GM10248 (cell line): ENCODE results near the gene ARHGAP24.

Source experiments
- CTCF ChIA-PET: fragments of 300-600 bp; sonication (Branson Sonifier 250); formaldehyde crosslinking; extraction: SDS; loops from one replicate; lab custom pipeline; 2021; ENCODE audit warnings: antibody characterized with exemption; lab: Yijun Ruan, JAX
- POLR2A ChIA-PET: fragments of 350-650 bp; sonication (Branson Sonifier 250); formaldehyde crosslinking; extraction: SDS; loops from one replicate; lab custom pipeline; 2020; ENCODE audit warnings: antibody characterized with exemption; lab: Yijun Ruan, JAX
- DNase-seq: peaks from one replicate; pipeline ENCODE4 v3.0.0; 2012; ENCODE audit errors: extremely low spot score
- TF ChIP-seq, protein P1 (sequence below): IDR thresholded peaks from 2 replicates; pipeline ENCODE4 v1.5.1; 2012; ENCODE audit warnings: mild to moderate bottlenecking, low read depth; ENCODE audit errors: extremely low read depth, missing control alignments, control extremely low read depth

Gene ARHGAP24

GRCh38 chr4:85862896-85863295 is 387.9 kb downstream of the ARHGAP24 start:
- DNase-seq: no peak
- TF ChIP-seq, protein P1, sequence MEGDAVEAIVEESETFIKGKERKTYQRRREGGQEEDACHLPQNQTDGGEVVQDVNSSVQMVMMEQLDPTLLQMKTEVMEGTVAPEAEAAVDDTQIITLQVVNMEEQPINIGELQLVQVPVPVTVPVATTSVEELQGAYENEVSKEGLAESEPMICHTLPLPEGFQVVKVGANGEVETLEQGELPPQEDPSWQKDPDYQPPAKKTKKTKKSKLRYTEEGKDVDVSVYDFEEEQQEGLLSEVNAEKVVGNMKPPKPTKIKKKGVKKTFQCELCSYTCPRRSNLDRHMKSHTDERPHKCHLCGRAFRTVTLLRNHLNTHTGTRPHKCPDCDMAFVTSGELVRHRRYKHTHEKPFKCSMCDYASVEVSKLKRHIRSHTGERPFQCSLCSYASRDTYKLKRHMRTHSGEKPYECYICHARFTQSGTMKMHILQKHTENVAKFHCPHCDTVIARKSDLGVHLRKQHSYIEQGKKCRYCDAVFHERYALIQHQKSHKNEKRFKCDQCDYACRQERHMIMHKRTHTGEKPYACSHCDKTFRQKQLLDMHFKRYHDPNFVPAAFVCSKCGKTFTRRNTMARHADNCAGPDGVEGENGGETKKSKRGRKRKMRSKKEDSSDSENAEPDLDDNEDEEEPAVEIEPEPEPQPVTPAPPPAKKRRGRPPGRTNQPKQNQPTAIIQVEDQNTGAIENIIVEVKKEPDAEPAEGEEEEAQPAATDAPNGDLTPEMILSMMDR: no peak
- ChIA-PET CTCF (interaction anchor here (0.7 to 1.3 kb wide), 4 partner anchors 10 to 22 kb away, joined by 3 to 4 read pairs (median 3); no protein-coding TSS in a partner anchor), POLR2A (no interaction called here)

DNA sequence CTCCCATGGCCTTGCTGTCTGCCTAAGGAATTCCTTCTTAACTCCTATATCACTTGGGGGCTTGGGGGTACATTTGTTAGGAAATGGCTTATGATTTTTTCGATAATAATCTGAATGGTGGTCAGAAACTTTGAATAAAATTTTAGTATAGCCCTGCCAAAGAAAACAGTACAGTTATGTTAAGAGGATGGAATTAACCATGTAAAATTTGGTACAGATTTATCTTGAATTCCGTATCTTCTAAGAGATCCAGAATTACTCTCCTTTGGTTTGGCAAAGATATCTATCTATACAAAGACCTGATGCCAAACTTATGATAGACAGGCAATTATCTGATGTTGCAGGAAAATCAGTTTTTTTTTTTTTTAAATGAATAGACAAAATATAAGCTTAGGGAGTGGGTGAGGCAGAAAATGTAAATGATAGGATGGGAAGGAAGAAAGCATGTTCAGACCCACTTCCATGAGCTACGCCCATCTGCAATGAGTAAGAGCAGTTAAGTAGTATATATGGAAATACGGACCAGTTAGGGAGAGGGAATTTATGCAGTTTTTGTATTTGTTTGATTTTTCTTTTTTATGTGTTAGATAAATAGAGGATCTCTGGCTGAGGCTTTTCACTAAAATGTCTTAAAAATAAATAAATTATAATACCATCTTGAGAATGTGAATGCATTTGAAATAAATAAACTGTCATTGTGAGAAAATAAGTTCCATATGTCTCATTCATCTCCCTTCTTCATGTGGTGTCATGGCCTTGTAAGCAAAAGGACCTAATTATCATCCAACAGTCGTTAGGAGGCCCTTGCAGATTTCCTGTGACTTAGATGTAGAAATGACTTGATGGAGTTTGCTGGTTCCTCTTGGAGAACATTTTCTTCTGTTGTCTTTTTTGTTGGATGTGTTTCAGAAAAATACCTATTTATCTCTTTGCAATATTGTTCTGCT is 389.6 kb downstream of the ARHGAP24 start:
- POLR2A ChIA-PET: no interaction called here
- CTCF ChIA-PET: interaction anchor here (1.4 kb wide), 1 partner anchor 12 kb away, joined by 4 read pairs; no protein-coding TSS in a partner anchor
- DNase-seq: no peak
- TF ChIP-seq, protein P1: no peak

GRCh38 chr4:85865256-85865655 is 390.3 kb downstream of the ARHGAP24 start:
- POLR2A ChIA-PET: no interaction called here
- TF ChIP-seq, protein P1: no peak
- CTCF ChIA-PET: interaction anchor here (1.2 to 1.4 kb wide), 2 partner anchors 11 to 41 kb away, joined by 3 to 4 read pairs; no protein-coding TSS in a partner anchor
- DNase-seq: no peak

DNA sequence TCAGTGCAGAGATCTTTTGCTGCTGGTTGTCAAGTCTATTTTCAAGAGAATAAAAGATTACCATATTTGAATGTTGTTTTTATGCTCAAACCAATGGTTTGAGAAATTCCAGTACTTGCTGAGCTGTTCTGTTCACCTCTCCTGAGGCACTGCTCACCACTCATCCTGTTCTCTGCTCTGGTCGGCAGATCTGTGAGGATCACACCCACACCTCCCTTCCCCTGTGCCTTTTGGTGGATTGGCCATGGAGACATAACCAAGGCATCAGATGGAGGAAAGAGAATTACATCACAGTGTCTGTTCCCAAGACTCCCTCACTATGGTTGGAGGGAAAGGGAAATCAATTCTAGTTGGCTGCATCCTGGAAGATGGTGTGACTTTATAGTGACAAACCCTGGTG is 391.6 kb downstream of the ARHGAP24 start:
- DNase-seq: no peak
- ChIA-PET POLR2A (no interaction called here), CTCF (interaction anchor here (1.2 kb wide), 1 partner anchor 40 kb away, joined by 3 read pairs; no protein-coding TSS in a partner anchor)
- TF ChIP-seq, protein P1: no peak

- TF ChIP-seq, protein P1: no peak
- POLR2A ChIA-PET: no interaction called here
- CTCF ChIA-PET: no interaction called here
- DNase-seq: no peak
Measured at GRCh38 chr4:85867271-85867670, 392.3 kb downstream of the ARHGAP24 start.

DNA sequence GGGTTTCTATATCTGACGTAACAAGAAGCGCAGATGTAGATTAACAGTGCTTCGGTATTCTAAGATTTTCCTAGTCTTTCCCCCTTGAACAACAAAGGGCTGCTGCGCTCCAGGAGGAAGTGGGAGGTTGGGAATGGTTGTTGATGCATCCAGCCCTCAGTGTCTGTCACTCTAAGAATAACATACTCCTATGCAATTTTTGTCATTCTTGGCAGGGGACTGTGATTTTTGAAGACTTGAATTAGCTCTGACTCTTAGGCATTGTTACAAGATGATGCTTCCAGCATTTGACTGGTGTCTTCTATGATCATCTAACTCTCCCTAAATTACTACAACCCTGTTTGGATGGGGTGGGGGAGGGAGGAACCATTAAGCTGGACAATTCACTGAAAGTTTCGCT is 394.2 kb downstream of the ARHGAP24 start:
- TF ChIP-seq, protein P1: no peak
- CTCF ChIA-PET: interaction anchor here (1.2 to 1.4 kb wide), 2 partner anchors 25 to 31 kb away, joined by 3 to 5 read pairs; no protein-coding TSS in a partner anchor
- POLR2A ChIA-PET: no interaction called here
- DNase-seq: no peak
